ENCODE measurements around the gene SLFN13. TPM values are rescaled to one million over a fixed set of nuclear protein-coding genes. Genes with fewer than 3 reads are reported as not detected.

Gene SLFN13
- total and polyA plus RNA-seq, 10 donors: 1.9 to 38.1 (median 29.9) TPM

- H3K27me3 ChIP-seq (replicated peaks in 1 of 7): peaks cover 0 to 8% (median 0%) of the 10 kb centered on the region in 7 donors
- H3K27ac ChIP-seq: peak overlapping the region in 5 of 8 donors; percentile 20 to 90 (median 88)
- H3K4me1 ChIP-seq: peaks cover 6 to 32% (median 25%) of the 10 kb centered on the region in 6 donors
- WGBS, 5 donors: 16 to 27% (median 20%) methylated on average over 36 of the region's 36 CpGs
- no peaks in the 10 kb centered on the region for H3K9me3 ChIP-seq
- peak; percentile 86 for DNase-seq
- peak overlapping the region; percentile 9 to 76 (median 64) for H3K4me3 ChIP-seq
- intact Hi-C loops (cut with DNase I; ENCODE audit: low total_unique reads): no loop called here
- TF ChIP-seq POLR2AphosphoS5 (IDR thresholded peaks at IDR 0.05) (peak in 1 of 3 donors; percentile 51), CTCF (IDR thresholded peaks at IDR 0.05 in 8 of 11, conservative IDR thresholded peaks at IDR 0.05 in 3 of 11) (no peak), POLR2A (IDR thresholded peaks at IDR 0.05) (no peak)
- peaks cover 0 to 13% (median 2%) of the 10 kb centered on the region in 6 donors for H3K36me3 ChIP-seq
Measured at GRCh38 chr17:35449371-35449931, 885 bp upstream of the SLFN13 start.

- H3K27ac ChIP-seq: peak overlapping the region; percentile 61 to 90 (median 86)
- H3K4me1 ChIP-seq: peaks cover 6 to 32% (median 25%) of the 10 kb centered on the region in 6 donors
- intact Hi-C loops (cut with DNase I; ENCODE audit: low total_unique reads): no loop called here
- peaks cover 0 to 8% (median 0%) of the 10 kb centered on the region in 7 donors for H3K27me3 ChIP-seq (replicated peaks in 1 of 7)
- peaks cover 0 to 18% (median 2%) of the 10 kb centered on the region in 6 donors for H3K36me3 ChIP-seq
- WGBS, 5 donors: 26 to 31% (median 30%) methylated on average over 12 to 16 of the region's 16 CpGs
- no peaks in the 10 kb centered on the region for H3K9me3 ChIP-seq
- H3K4me3 ChIP-seq: peak overlapping the region; percentile 37 to 76 (median 64)
- TF ChIP-seq POLR2A (IDR thresholded peaks at IDR 0.05) (no peak), POLR2AphosphoS5 (IDR thresholded peaks at IDR 0.05) (no peak)
- no peak for DNase-seq
Measured at GRCh38 chr17:35448899-35449227, 297 bp upstream of the SLFN13 start.

GRCh38 chr17:35447499-35447898 is 1.1 kb downstream of the SLFN13 start:
- Histone ChIP-seq H3K36me3 (peaks cover 0 to 25% (median 2%) of the 10 kb centered on the region in 6 donors), H3K27ac (peak overlapping the region; percentile 61 to 90 (median 86)), H3K9me3 (no peaks in the 10 kb centered on the region), H3K4me1 (peaks cover 6 to 32% (median 25%) of the 10 kb centered on the region in 6 donors), H3K4me3 (peak overlapping the region in 7 of 8 donors; percentile 53 to 76 (median 65)), H3K27me3 (replicated peaks in 1 of 7) (peaks cover 0 to 8% (median 0%) of the 10 kb centered on the region in 7 donors)
- no peak for DNase-seq
- TF ChIP-seq POLR2AphosphoS5 (IDR thresholded peaks at IDR 0.05) (no peak), CTCF (IDR thresholded peaks at IDR 0.05 in 8 of 11, conservative IDR thresholded peaks at IDR 0.05 in 3 of 11) (no peak), POLR2A (IDR thresholded peaks at IDR 0.05) (no peak)
- intact Hi-C loops (cut with DNase I; ENCODE audit: low total_unique reads): no loop called here
- WGBS, 5 donors: 32 to 48% (median 41%) methylated on average over 3 of the region's 3 CpGs

GRCh38 chr17:35438433-35438832 is 10.1 kb downstream of the SLFN13 start:
- Histone ChIP-seq H3K27ac (no peak overlapping the region), H3K36me3 (peaks cover 0 to 15% (median 0%) of the 10 kb centered on the region in 6 donors), H3K4me1 (peaks cover 0 to 12% (median 6%) of the 10 kb centered on the region in 6 donors), H3K9me3 (no peaks in the 10 kb centered on the region), H3K4me3 (no peak overlapping the region), H3K27me3 (replicated peaks in 1 of 7) (no peaks in the 10 kb centered on the region)
- DNase-seq: no peak
- intact Hi-C loops (cut with DNase I; ENCODE audit: low total_unique reads): no loop called here
- TF ChIP-seq CTCF (IDR thresholded peaks at IDR 0.05 in 8 of 11, conservative IDR thresholded peaks at IDR 0.05 in 3 of 11) (no peak), POLR2AphosphoS5 (IDR thresholded peaks at IDR 0.05) (no peak), POLR2A (IDR thresholded peaks at IDR 0.05) (no peak)

All from spleen (tissue), 11 donors.